SK-N-MC (cell line): ENCODE measurements around the gene B3GNT7.

ENCODE experiments used
- EZH2 ChIP-seq: fragments of 200-600 bp; sonication (generic); IDR thresholded peaks from one replicate; pipeline ENCODE4 v1.6.1; 2017; ENCODE audit warnings: antibody characterized with exemption
- POLR2AphosphoS5 ChIP-seq: IDR thresholded peaks from 2 replicates; pipeline ENCODE4 v1.6.1; 2012; ENCODE audit warnings: mild to moderate bottlenecking, low read depth, low read length, borderline replicate concordance

- TF ChIP-seq POLR2AphosphoS5 (no peak), EZH2 (no peak)
Observed at GRCh38 chr2:231397928-231398294, 2.4 kb downstream of the B3GNT7 start.
